GM21447 (cell line): ENCODE data around the gene PPM1E.

ENCODE experiments used
- ATAC-seq: cut with Tn5 transposase; IDR thresholded peaks from one replicate; pipeline ENCODE4 v1.9.1; 2021; ENCODE audit not compliant: unreplicated experiment

The PPM1E gene

GRCh38 chr17:59028328-59028727 lies 272.7 kb downstream of the PPM1E start:
- no peak for ATAC-seq

GRCh38 chr17:59030811-59031210 lies 275.2 kb downstream of the PPM1E start:
- no peak for ATAC-seq
